ENCODE measurements around the gene MON1A.

- TF ChIP-seq POLR2A (IDR thresholded peaks at IDR 0.05; ENCODE audit: low read length) (no peak), GATA1 (IDR thresholded peaks at IDR 0.05; ENCODE audit: low read depth, low read length) (no peak)
Measured at GRCh38 chr3:49896345-49896744, 33.3 kb downstream of the MON1A start.
